ENCODE measurements around the gene SRPK2. TPM values are rescaled to one million over a fixed set of nuclear protein-coding genes. Genes with fewer than 3 reads are reported as not detected.

Gene SRPK2
- total RNA-seq, 4 donors from 2014 or later: 61.7 to 89.1 (median 78.4) TPM

DNA sequence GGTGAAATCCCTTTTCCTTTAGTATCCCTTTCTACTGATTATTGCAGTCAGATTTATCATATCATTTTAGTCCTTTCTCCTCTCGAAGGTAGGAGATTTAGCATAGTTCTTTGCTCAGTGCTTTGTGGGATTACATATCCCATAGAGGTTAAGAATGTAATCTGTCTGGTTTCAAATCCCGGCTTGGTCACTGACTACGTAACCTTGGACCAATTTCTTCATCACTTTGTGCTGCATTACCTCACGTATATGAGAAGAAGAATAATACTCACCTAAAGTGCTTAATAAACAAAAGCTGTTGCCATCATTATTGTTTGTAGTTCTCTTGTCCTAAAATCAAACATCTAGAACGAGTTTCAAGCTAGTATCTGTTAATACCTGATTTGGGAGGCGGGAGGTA, 300.7 kb downstream of the SRPK2 start:
- no peak for DNase-seq (ENCODE audit: low spot score in 2 of 2)
- TF ChIP-seq POLR2AphosphoS5 (IDR thresholded peaks at IDR 0.05) (no peak), POLR2A (IDR thresholded peaks at IDR 0.05) (no peak), EP300 (IDR thresholded peaks at IDR 0.05) (no peak)
- TF ChIP-seq, protein P1, sequence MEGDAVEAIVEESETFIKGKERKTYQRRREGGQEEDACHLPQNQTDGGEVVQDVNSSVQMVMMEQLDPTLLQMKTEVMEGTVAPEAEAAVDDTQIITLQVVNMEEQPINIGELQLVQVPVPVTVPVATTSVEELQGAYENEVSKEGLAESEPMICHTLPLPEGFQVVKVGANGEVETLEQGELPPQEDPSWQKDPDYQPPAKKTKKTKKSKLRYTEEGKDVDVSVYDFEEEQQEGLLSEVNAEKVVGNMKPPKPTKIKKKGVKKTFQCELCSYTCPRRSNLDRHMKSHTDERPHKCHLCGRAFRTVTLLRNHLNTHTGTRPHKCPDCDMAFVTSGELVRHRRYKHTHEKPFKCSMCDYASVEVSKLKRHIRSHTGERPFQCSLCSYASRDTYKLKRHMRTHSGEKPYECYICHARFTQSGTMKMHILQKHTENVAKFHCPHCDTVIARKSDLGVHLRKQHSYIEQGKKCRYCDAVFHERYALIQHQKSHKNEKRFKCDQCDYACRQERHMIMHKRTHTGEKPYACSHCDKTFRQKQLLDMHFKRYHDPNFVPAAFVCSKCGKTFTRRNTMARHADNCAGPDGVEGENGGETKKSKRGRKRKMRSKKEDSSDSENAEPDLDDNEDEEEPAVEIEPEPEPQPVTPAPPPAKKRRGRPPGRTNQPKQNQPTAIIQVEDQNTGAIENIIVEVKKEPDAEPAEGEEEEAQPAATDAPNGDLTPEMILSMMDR (IDR thresholded peaks at IDR 0.05): no peak
- no peaks in the 10 kb centered on the region for H3K27me3 ChIP-seq
- H3K9me3 ChIP-seq: no peaks in the 10 kb centered on the region
- H3K4me1 ChIP-seq: no peaks in the 10 kb centered on the region
- no peak overlapping the region for H3K4me3 ChIP-seq
- 91% methylated on average over 6 of the region's 6 CpGs for WGBS
- H3K36me3 ChIP-seq: peaks cover 64% of the 10 kb centered on the region
- no peak overlapping the region for H3K27ac ChIP-seq

DNA sequence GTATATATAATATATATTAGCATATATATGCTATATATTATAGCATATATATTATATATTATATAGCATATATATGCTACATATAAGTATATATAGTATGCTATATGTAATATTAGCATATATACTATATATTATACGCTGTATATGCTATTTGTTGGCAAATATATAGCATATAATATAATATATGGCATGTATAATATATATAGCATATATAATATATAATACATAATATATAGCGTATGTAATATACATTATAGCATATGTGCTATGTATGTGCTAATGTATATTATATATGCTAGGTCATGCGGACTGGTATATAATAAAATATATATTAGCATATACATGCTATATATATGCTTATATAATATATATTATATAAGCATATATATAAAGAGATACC, 301.9 kb downstream of the SRPK2 start:
- WGBS: 98% methylated on average over 3 of the region's 3 CpGs
- Histone ChIP-seq H3K4me3 (no peak overlapping the region), H3K9me3 (no peaks in the 10 kb centered on the region), H3K27ac (no peak overlapping the region), H3K27me3 (no peaks in the 10 kb centered on the region), H3K4me1 (no peaks in the 10 kb centered on the region), H3K36me3 (peaks cover 64% of the 10 kb centered on the region)
- no peak for DNase-seq (ENCODE audit: low spot score in 2 of 2)
- TF ChIP-seq EP300 (IDR thresholded peaks at IDR 0.05) (no peak), POLR2A (IDR thresholded peaks at IDR 0.05) (no peak), POLR2AphosphoS5 (IDR thresholded peaks at IDR 0.05) (no peak)
- TF ChIP-seq, protein P1 (IDR thresholded peaks at IDR 0.05): no peak

DNA sequence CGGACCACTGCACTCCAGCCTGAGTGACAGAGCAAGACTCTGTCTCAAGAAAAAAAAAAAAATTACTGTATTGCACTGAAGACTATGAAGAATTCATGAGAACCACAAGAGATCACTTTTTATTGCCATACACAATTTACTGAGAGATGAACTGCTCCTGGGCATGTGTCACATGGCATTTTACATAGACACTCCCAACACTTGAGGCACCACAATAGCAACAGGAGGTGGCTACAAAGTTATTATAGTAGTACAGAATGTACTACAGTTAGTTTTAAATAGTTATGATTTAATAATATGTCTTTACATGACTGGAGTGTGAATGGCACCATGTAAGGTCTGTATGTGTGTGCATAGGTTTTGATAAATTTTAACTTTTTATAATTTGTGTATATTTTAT, 304.1 kb downstream of the SRPK2 start:
- H3K36me3 ChIP-seq: peaks cover 73% of the 10 kb centered on the region
- no peak overlapping the region for H3K27ac ChIP-seq
- 92% methylated on average over 1 of the region's 1 CpG for WGBS
- no peak overlapping the region for H3K4me3 ChIP-seq
- H3K27me3 ChIP-seq: no peaks in the 10 kb centered on the region
- no peaks in the 10 kb centered on the region for H3K9me3 ChIP-seq
- no peak for DNase-seq (ENCODE audit: low spot score in 2 of 2)
- TF ChIP-seq, protein P1 (IDR thresholded peaks at IDR 0.05): no peak
- TF ChIP-seq POLR2AphosphoS5 (IDR thresholded peaks at IDR 0.05): no peak
- TF ChIP-seq EP300 (IDR thresholded peaks at IDR 0.05): no peak
- no peak for TF ChIP-seq POLR2A (IDR thresholded peaks at IDR 0.05)
- H3K4me1 ChIP-seq: no peaks in the 10 kb centered on the region

DNA sequence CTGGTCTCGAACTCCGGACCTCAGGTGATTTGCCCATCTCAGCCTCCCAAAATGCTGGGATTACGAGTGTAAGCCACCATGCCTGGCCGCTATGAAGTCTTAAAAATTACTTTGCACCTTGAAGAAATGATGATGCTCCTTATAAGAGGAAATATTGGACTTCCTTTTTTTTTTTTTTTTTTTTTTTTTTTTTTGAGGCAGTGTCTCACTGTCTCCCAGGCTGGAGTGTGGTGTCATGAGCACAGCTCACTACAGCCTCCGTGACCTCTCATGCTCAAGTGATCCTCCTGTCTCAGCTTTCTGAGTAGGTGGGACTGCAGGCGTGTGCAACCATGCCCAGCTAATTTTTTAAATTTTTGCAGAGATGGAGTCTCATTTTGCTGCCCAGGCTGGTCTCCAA, 309.4 kb downstream of the SRPK2 start:
- peaks cover 97% of the 10 kb centered on the region for H3K36me3 ChIP-seq
- WGBS: 95% methylated on average over 6 of the region's 6 CpGs
- TF ChIP-seq EP300 (IDR thresholded peaks at IDR 0.05) (no peak), POLR2AphosphoS5 (IDR thresholded peaks at IDR 0.05) (no peak), POLR2A (IDR thresholded peaks at IDR 0.05) (no peak)
- TF ChIP-seq, protein P1 (IDR thresholded peaks at IDR 0.05): no peak

DNA sequence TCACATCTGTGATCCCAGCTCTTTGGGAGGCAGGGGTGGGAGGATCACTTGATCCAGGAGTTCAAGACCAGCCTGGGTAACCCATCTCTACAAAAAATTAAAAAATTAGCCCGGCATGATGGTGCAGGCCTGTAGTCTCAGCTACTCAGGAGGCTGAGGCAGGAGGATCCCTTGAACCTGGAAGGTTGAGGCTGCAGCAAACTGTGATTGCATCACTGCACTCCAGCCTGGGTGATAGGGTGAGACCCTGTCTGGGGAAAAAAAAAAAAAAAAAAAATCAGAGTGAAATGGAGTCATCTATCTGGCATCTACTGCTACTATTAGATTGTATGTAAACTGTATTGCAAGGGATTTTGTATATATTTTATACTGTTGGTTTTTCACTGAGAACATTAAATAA, 315.6 kb downstream of the SRPK2 start:
- H3K9me3 ChIP-seq: no peaks in the 10 kb centered on the region
- TF ChIP-seq POLR2A (IDR thresholded peaks at IDR 0.05): no peak
- TF ChIP-seq POLR2AphosphoS5 (IDR thresholded peaks at IDR 0.05): no peak
- 100% methylated on average over 1 of the region's 1 CpG for WGBS
- H3K36me3 ChIP-seq: peaks cover 65% of the 10 kb centered on the region
- H3K4me1 ChIP-seq: peaks cover 8% of the 10 kb centered on the region
- DNase-seq (ENCODE audit: low spot score in 2 of 2): no peak
- no peak overlapping the region for H3K27ac ChIP-seq
- H3K27me3 ChIP-seq: no peaks in the 10 kb centered on the region
- H3K4me3 ChIP-seq: no peak overlapping the region

More for the DNA sequence above, 309.4 kb downstream of the SRPK2 start:
- Histone ChIP-seq H3K9me3 (no peaks in the 10 kb centered on the region), H3K27ac (no peak overlapping the region), H3K4me1 (no peaks in the 10 kb centered on the region), H3K4me3 (no peak overlapping the region), H3K27me3 (no peaks in the 10 kb centered on the region)
- no peak for DNase-seq (ENCODE audit: low spot score in 2 of 2)

DNA sequence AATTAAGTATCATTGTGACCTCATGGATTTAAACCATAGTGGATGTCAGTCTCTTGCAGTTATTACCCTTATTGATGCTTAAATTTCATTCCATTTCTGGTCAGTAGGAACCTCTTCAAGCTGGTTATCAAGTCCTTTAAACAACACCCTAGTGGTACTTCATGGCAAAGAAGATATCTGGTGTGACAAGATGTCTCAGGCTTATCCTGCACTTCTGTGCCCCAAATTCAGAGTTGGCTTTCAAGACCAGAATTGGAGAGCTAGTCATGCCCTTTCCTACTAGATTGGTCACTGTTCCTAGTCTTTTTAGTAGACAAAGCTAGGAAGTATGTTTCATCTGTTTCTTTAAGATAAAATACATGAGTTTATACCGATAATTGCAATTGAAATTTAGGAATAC, 319.8 kb downstream of the SRPK2 start:
- Histone ChIP-seq H3K4me3 (no peak overlapping the region), H3K27me3 (no peaks in the 10 kb centered on the region), H3K4me1 (peaks cover 8% of the 10 kb centered on the region), H3K27ac (no peak overlapping the region), H3K9me3 (no peaks in the 10 kb centered on the region), H3K36me3 (peaks cover 55% of the 10 kb centered on the region)
- TF ChIP-seq POLR2AphosphoS5 (IDR thresholded peaks at IDR 0.05) (no peak), POLR2A (IDR thresholded peaks at IDR 0.05) (no peak), EP300 (IDR thresholded peaks at IDR 0.05) (no peak)
- TF ChIP-seq, protein P1 (IDR thresholded peaks at IDR 0.05): no peak
- WGBS: 98% methylated on average over 1 of the region's 1 CpG
- DNase-seq (ENCODE audit: low spot score in 2 of 2): no peak

All from suprapubic skin (tissue), 4 donors.